H1 (cell line): Measurements from ENCODE around the gene CLP1. TPM values are rescaled to one million over a fixed set of nuclear protein-coding genes. Genes with fewer than 3 reads are reported as not detected.

Experiments used
- CTCF ChIA-PET: fragments of 300-600 bp; sonication (Branson Sonifier 250); formaldehyde crosslinking; loops from one replicate; lab custom pipeline; 2021; ENCODE audit not compliant: partially characterized antibody; lab: Charles Lee
- POLR2A ChIA-PET: fragments of 300-600 bp; sonication (Branson Sonifier 250); formaldehyde crosslinking; loops from one replicate; lab custom pipeline; 2021; ENCODE audit warnings: inconsistent platforms; ENCODE audit not compliant: partially characterized antibody; lab: Charles Lee
- DNase-seq, 2 experiments: peaks; one replicate each; pipeline versions ENCODE4 v3.0.0 to v3.0.0-alpha.2; 2010 to 2022; ENCODE audit warnings: low spot score in 2 of 2, low read depth in 1 of 2, mixed read lengths in 1 of 2
- FAIRE-seq: peaks from 2 replicates; lab custom pipeline; 2011; peaks lifted over from hg19 to GRCh38; lab: Jason Lieb, UNC
- H2AFZ ChIP-seq: 2 replicates; pipeline ENCODE4 v1.8.1; 2012; ENCODE audit warnings: low read length, inconsistent platforms
- H2AK5ac ChIP-seq: 2 replicates; pipeline ENCODE4 v1.6.1; 2013; ENCODE audit warnings: low read depth, low read length
- H2BK120ac ChIP-seq: replicated peaks from 2 replicates; pipeline ENCODE3; 2013; ENCODE audit warnings: low read depth, low read length, inconsistent platforms
- H2BK12ac ChIP-seq: 2 replicates; pipeline ENCODE4 v1.6.1; 2013; ENCODE audit warnings: low read depth, low read length
- H2BK15ac ChIP-seq: 2 replicates; pipeline ENCODE4 v1.6.1; 2013; ENCODE audit warnings: low read length
- H2BK20ac ChIP-seq: 2 replicates; pipeline ENCODE4 v1.6.1; 2013; ENCODE audit warnings: low read length
- H2BK5ac ChIP-seq: 2 replicates; pipeline ENCODE4 v1.6.1; 2013; ENCODE audit warnings: low read depth, low read length
- H3K14ac ChIP-seq: 2 replicates; pipeline ENCODE4 v1.6.1; 2013; ENCODE audit warnings: inconsistent platforms; ENCODE audit not compliant: insufficient read length
- H3K18ac ChIP-seq: 2 replicates; pipeline ENCODE4 v1.6.1; 2013; ENCODE audit warnings: low read length; ENCODE audit errors: extremely low read depth
- H3K23ac ChIP-seq: 2 replicates; pipeline ENCODE4 v1.6.1; 2013; ENCODE audit warnings: inconsistent platforms; ENCODE audit not compliant: insufficient read length
- H3K23me2 ChIP-seq: 2 replicates; pipeline ENCODE4 v1.6.1; 2013; ENCODE audit warnings: low read depth, low read length
- H3K27ac ChIP-seq: 2 replicates; pipeline ENCODE4 v1.6.1; 2011; ENCODE audit warnings: low read depth, low read length, inconsistent platforms
- H3K27me3 ChIP-seq, 4 experiments: replicated peaks in 1 of 4; 1 replicate in 1 of 4; 2 replicates in 3 of 4; pipeline versions ENCODE4 v1.6.1 to v1.8.1; 2011 to 2013; ENCODE audit warnings: low read length in 3 of 4, mild to moderate bottlenecking in 3 of 4, inconsistent platforms in 2 of 4, mixed read lengths in 2 of 4, moderate library complexity in 1 of 4; ENCODE audit not compliant: control insufficient read depth in 3 of 4, insufficient read depth in 3 of 4; ENCODE audit errors: extremely low read depth in 1 of 4
- H3K36me3 ChIP-seq, 4 experiments: 2 replicates each; pipeline versions ENCODE4 v1.6.1 to v1.8.1; 2011 to 2013; ENCODE audit warnings: mild to moderate bottlenecking in 4 of 4, low read length in 3 of 4, moderate library complexity in 2 of 4, control low read depth in 1 of 4, inconsistent platforms in 1 of 4; ENCODE audit not compliant: insufficient read depth in 4 of 4, control insufficient read depth in 2 of 4
- H3K4ac ChIP-seq: replicated peaks from 2 replicates; pipeline ENCODE3; 2013; ENCODE audit warnings: low read length, low read depth, mixed read lengths, inconsistent platforms; ENCODE audit not compliant: insufficient read length
- H3K4me1 ChIP-seq, 4 experiments: replicated peaks in 1 of 4; 1 replicate in 1 of 4; 2 replicates in 3 of 4; pipeline versions ENCODE4 v1.6.1 to v1.8.1; 2011 to 2013; ENCODE audit warnings: low read length in 3 of 4, inconsistent platforms in 2 of 4, mixed read lengths in 1 of 4; ENCODE audit not compliant: insufficient read depth in 4 of 4, control insufficient read depth in 3 of 4
- H3K4me2 ChIP-seq, 2 experiments: 2 replicates each; pipeline versions ENCODE4 v1.6.1 to v1.8.1; 2011 to 2013; ENCODE audit warnings: low read depth in 2 of 2, low read length in 2 of 2, control low read depth in 1 of 2, inconsistent platforms in 1 of 2, mild to moderate bottlenecking in 1 of 2; ENCODE audit not compliant: insufficient read depth in 1 of 2
- H3K4me3 ChIP-seq, 4 experiments: fragments of 200-600, 300-600 bp in 1 of 4; sonication (generic), shearing (Covaris generic), sonication (Bioruptor Twin) in 1 of 4; 2 replicates each; pipeline versions ENCODE4 v1.5.1 to v1.8.1; 2011 to 2016; ENCODE audit warnings: low read length in 4 of 4, low read depth in 3 of 4, control low read depth in 2 of 4, inconsistent platforms in 2 of 4, mild to moderate bottlenecking in 2 of 4, mixed read lengths in 1 of 4, moderate library complexity in 1 of 4; ENCODE audit not compliant: insufficient read depth in 2 of 4; ENCODE audit errors: extremely low read depth in 1 of 4
- H3K56ac ChIP-seq: replicated peaks from 2 replicates; pipeline ENCODE3; 2013; ENCODE audit warnings: low read depth, mild to moderate bottlenecking, mixed read lengths, low read length, inconsistent platforms; ENCODE audit not compliant: insufficient read length
- H3K79me1 ChIP-seq: 2 replicates; pipeline ENCODE4 v1.6.1; 2013; ENCODE audit warnings: low read depth, low read length, control low read depth
- H3K79me2 ChIP-seq, 2 experiments: 2 replicates each; pipeline versions ENCODE4 v1.6.1 to v1.8.1; 2012 to 2013; ENCODE audit warnings: low read length in 2 of 2, mild to moderate bottlenecking in 2 of 2, inconsistent platforms in 1 of 2; ENCODE audit not compliant: insufficient read depth in 2 of 2, control insufficient read depth in 1 of 2
- H3K9ac ChIP-seq, 4 experiments: replicated peaks in 1 of 4; 1 replicate in 1 of 4; 2 replicates in 3 of 4; pipeline versions ENCODE4 v1.6.1 to v1.8.1; 2011 to 2013; ENCODE audit warnings: low read depth in 3 of 4, low read length in 3 of 4, control low read depth in 2 of 4, mild to moderate bottlenecking in 2 of 4, moderate library complexity in 2 of 4, inconsistent platforms in 1 of 4; ENCODE audit errors: extremely low read depth in 1 of 4
- H3K9me3 ChIP-seq, 2 experiments: 2 replicates each; pipeline versions ENCODE4 v1.6.1 to v1.8.1; 2012 to 2013; ENCODE audit warnings: mild to moderate bottlenecking in 2 of 2, moderate library complexity in 2 of 2, control low read depth in 1 of 2, inconsistent platforms in 1 of 2, low read depth in 1 of 2, low read length in 1 of 2, mixed read lengths in 1 of 2; ENCODE audit not compliant: insufficient read depth in 2 of 2
- H4K20me1 ChIP-seq, 2 experiments: replicated peaks in 1 of 2; 2 replicates each; pipeline versions ENCODE3 to v1.8.1; 2011 to 2013; ENCODE audit warnings: inconsistent platforms in 2 of 2, low read length in 2 of 2, mild to moderate bottlenecking in 1 of 2; ENCODE audit not compliant: insufficient read depth in 2 of 2, control insufficient read depth in 1 of 2
- H4K5ac ChIP-seq: 2 replicates; pipeline ENCODE4 v1.6.1; 2013; ENCODE audit warnings: low read length, low read depth, mixed read lengths, inconsistent platforms; ENCODE audit not compliant: insufficient read length
- H4K8ac ChIP-seq: 2 replicates; pipeline ENCODE4 v1.8.0; 2013; ENCODE audit warnings: mild to moderate bottlenecking, moderate library complexity, low read length, inconsistent platforms; ENCODE audit not compliant: insufficient read depth; ENCODE audit errors: extremely low read depth
- H4K91ac ChIP-seq: replicated peaks from 2 replicates; pipeline ENCODE3; 2013; ENCODE audit warnings: low read length, mixed read lengths, inconsistent platforms; ENCODE audit not compliant: insufficient read length
- HDAC6 ChIP-seq: IDR thresholded peaks from one replicate; pipeline ENCODE4 v1.7.1; 2012; ENCODE audit warnings: low read depth, mild to moderate bottlenecking, inconsistent platforms, low read length, moderate library complexity
- PHF8 ChIP-seq: fragments of 200-600 bp; sonication (generic); conservative IDR thresholded peaks from 2 replicates; pipeline ENCODE4 v1.7.1; 2012; ENCODE audit warnings: low read depth, mild to moderate bottlenecking, inconsistent platforms, low read length, moderate library complexity
- RFX5 ChIP-seq: IDR thresholded peaks from 2 replicates; pipeline ENCODE4 v1.6.1; 2011; ENCODE audit warnings: low read depth, low read length, improper control_type of control experiment, borderline replicate concordance
- WGBS, 2 experiments: shearing (Covaris generic) in 1 of 2; methylation state at CpG; one replicate each; pipeline versions ENCODE4 v1.1.6 to v1.1.7; 2013 to 2015; ENCODE audit warnings: low lambda C conversion rate in 2 of 2, mixed read lengths in 2 of 2, inconsistent platforms in 1 of 2, low coverage in 1 of 2, missing lambda C conversion rate in 1 of 2; ENCODE audit not compliant: insufficient replicate concordance in 2 of 2, insufficient coverage in 1 of 2, insufficient read length in 1 of 2; ENCODE audit errors: extremely low coverage in 1 of 2, missing lambda C conversion rate in 1 of 2; 5-methylcytosine and 5-hydroxymethylcytosine counted together
- polyA plus RNA-seq, 7 experiments: library from polyadenylated mRNA; depleted of rRNA in 3 of 7; stranded (reverse) in 5 of 7; unstranded in 2 of 7; fragments of >200 nt in 5 of 7; fragments of 200-250 nt in 2 of 7; gene quantifications; 1 replicate in 5 of 7; 2 replicates in 1 of 7; 4 replicates in 1 of 7; pipeline versions ENCODE4 v1.2.1 to v1.2.3, GENCODE V29; 2011 to 2013; ENCODE audit warnings: missing spikeins in 2 of 7, mixed read lengths in 2 of 7
- total RNA-seq: library from RNA; stranded (reverse); fragmentation: NEBNext Ultra II Directional; extraction: Animal tissue kit (Norgen Biotek cat#: 25700); gene quantifications from 2 replicates; pipeline ENCODE4 v1.2.1, GENCODE V29; 2021

CLP1 gene
- total and polyA plus RNA-seq, 2 of the 8 experiments (the other 6 are each of a cell fraction or from before 2014, with no cell fraction given): 29.4 to 29.9 TPM

DNA sequence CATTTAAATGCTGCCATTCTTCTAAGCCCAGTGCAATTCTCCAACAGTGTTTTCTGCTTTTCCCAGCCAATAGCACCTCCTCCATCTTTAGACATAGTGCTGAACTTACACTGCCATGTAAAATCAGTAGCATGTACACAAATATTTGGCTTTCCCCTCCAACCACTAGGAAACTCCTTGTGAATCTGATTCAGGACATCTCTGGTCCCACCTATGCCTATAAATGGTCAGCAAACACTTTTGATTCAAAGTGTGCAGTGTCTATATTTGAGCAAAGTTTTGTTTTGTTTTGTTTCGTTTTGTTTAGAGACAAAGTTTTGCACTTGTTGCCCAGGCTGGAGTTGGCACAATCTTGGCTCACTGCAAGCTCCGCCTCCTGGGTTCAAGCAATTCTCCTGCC is 32.7 kb upstream of the CLP1 start:
- no peak overlapping the region for H3K4me3 ChIP-seq
- no peaks in the 10 kb centered on the region for H3K27me3 ChIP-seq
- no peak overlapping the region for H3K4ac ChIP-seq
- H3K9ac ChIP-seq: no peak overlapping the region
- no peak overlapping the region for H4K91ac ChIP-seq
- no peak overlapping the region for H4K5ac ChIP-seq
- no peaks in the 10 kb centered on the region for H3K79me1 ChIP-seq
- H3K23ac ChIP-seq: no peak overlapping the region
- 81% methylated on average over 2 of the region's 2 CpGs; no CpG with 5 or more reads in 1 of the 2 experiments for WGBS, 2 experiments
- no peak overlapping the region for H3K18ac ChIP-seq
- TF ChIP-seq RFX5 (no peak), PHF8 (no peak), HDAC6 (no peak)
- H4K20me1 ChIP-seq: no peaks in the 10 kb centered on the region
- H3K14ac ChIP-seq: no peak overlapping the region
- H3K27ac ChIP-seq: no peak overlapping the region
- POLR2A ChIA-PET: interaction anchor here (51.1 kb wide), 1 partner anchor 19 kb away, joined by 1546 read pairs; the partner anchor contains the start of genes CLP1 and YPEL4
- H3K9me3 ChIP-seq: peaks cover 1 to 5% of the 10 kb centered on the region in 2 experiments; a peak in 3 of 4 replicates
- H3K56ac ChIP-seq: no peak overlapping the region
- no peak overlapping the region for H2BK5ac ChIP-seq
- no peaks in the 10 kb centered on the region for H3K79me2 ChIP-seq
- FAIRE-seq (no peak), DNase-seq (no peak)
- no peaks in the 10 kb centered on the region for H3K4me1 ChIP-seq
- H3K36me3 ChIP-seq: peaks cover 0 to 2% (median 1%) of the 10 kb centered on the region in 4 experiments; a peak in 1 of 8 replicates
- CTCF ChIA-PET: interaction anchor here (0.7 to 12.6 kb wide), 5 partner anchors 10 to 56 kb away, joined by 3 to 129 read pairs (median 4); no protein-coding TSS in a partner anchor
- no peak overlapping the region for H4K8ac ChIP-seq
- no peak overlapping the region for H2AK5ac ChIP-seq
- H2BK12ac ChIP-seq: no peak overlapping the region
- H2AFZ ChIP-seq: no peak overlapping the region
- no peaks in the 10 kb centered on the region; the same call in 1 of the 2 replicates for H3K23me2 ChIP-seq
- no peak overlapping the region for H2BK20ac ChIP-seq
- no peak overlapping the region for H3K4me2 ChIP-seq
- no peak overlapping the region for H2BK15ac ChIP-seq
- H2BK120ac ChIP-seq: no peak overlapping the region
